HG02884 (cell line): ENCODE measurements around the gene PXDC1.
"Not testable (repeated sequence)": the region's sequence is repeated elsewhere in the genome, so short reads cannot be mapped to it uniquely, and the experiment has no call there.

Experiments used
- ATAC-seq: cut with Tn5 transposase; IDR thresholded peaks from one replicate; pipeline ENCODE4 v1.9.1; 2021; ENCODE audit warnings: mild to moderate bottlenecking, moderate library complexity; ENCODE audit not compliant: unreplicated experiment

The PXDC1 gene

DNA sequence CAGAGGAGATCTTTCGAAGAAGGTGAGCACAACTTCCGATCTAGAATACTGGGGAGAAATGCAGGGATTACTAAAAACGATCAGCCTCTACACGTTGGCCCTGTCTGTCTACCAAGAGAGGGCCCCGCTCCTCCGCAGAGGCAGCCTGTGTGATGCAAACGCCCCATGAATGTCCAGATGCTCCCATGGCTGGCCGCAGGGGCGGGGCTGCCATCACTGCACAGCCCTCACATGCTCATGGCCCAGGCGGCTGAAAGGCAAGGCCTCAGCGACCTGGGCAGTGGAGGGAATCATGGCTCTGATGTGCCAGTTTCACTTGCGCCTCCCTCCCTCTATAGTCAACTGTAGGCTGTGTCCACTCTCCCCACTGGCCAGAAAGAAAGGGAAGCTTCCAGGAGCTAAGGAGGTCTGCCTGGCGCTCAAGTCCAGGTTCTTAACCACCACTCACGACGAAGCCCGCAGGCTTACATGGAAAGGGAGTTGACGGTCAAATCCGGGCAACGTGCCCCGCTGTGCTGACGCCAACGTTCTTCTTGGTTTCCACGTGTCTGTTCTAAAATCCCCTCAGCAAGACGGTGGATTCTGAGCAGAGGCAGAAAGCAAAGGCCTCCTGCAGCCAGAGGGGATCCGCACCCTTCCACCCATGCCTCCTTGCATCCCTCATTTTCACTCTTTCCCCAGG, 14.2 kb downstream of the PXDC1 start:
- ATAC-seq: no peak

DNA sequence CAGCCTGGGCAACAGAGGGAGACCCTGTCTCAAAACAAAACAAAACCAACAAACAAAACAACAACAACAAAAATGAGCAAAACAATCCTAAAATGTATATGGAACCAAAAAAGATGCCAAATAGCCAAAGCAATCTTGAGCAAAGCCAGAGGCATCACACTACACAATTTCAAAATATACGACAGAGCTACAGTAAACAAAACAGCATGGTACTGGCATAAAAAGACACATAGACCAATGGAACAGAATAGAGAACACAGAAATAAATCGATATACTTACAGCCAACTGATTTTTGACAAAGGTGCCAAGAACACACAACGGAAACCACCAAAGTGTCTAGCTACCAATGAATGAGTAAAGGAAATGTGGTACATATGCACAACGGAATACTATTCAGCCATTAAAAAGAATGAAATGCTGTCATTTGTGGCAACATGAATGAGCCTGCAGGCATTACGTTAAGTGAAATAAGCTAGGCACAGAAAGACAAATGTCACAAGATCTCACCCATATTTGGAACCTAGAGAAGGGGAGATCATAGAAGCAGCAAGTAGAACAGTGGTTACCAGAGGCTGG, 16.4 kb downstream of the PXDC1 start:
- ATAC-seq: no peak

DNA sequence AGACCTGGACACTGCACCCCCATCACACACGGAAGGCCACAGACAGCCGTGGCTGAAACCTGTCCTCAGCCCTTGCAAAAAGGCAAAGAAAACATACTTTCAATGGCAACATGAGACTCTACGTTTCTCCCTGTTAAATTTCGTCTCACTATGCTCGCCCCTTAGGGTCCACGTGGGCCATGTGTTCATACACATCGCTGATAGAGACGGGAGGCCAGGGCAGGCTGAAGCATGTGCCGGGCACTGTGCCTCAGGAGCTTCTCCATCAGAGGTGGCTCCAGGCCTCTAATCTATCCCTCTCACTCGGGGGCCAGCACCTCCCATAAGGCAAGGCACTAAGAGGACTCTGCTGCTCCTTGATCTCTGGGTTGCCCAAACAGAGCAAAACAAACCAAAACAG, 17.5 kb downstream of the PXDC1 start:
- ATAC-seq: no peak

DNA sequence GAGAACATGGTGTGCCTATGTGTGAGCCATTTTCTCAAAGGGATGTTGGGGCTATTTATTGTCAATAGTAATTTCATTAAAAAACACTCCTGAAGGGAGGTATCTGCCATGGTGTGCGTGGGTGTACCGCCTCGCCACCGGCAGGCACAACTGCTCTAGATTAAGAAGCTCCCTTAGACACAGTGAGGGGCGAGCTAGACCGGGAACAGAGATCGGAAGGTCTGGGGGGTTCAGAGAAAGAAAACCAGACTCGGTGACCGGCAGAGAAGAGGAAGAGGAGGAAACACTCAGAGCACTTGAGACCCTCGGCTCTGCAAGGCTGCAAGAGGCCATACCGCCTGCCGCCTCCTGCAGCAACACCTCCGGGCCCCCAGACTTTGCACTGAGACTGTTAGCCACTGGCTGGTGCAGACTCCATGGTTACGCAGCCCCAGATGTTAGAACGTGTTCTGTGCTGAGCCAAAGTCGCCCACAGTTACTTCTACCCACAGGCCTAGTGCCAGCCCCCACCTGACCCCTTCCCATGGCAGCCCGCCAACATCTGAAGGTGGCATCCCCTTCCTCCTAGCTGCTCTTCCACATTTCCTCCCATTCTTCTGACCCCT, 18.1 kb downstream of the PXDC1 start:
- no peak for ATAC-seq

DNA sequence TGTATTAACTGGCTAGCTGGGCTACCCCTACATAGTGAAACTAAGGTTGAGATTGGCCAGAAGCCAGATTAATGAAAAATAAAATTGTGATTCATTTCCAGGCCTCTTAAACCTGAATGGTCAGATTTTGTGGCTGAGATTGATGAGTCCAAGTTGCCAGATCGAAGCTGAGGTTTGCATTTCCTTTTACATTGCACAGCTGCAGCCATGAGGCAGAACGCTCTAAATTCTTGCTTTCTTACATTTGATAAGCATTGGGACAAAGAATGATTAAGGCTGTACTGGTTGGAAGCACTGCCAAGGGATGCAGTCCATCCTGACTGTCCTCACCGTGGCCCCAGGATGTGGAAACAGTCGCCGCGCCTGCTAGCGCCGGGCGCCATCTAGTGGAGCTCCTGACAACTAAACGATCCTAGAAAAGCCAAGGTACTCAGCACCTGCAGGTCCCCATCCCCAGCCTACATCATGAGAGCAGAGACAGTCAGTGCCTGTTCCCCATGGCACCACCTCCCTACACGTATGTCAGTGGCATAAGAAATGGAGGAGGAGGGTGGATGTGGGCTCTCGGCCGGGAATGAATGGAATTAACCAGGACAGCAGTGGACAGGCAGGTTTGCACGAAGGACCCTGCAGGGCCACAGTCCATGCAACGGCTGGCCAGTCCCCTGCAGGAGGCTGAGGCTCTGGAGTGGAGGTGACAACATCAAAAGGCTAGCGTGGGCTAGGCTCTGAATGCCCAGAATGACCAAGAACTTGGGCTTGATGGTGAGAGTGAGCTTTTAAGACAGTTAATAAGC, 19.0 kb downstream of the PXDC1 start:
- no peak for ATAC-seq

DNA sequence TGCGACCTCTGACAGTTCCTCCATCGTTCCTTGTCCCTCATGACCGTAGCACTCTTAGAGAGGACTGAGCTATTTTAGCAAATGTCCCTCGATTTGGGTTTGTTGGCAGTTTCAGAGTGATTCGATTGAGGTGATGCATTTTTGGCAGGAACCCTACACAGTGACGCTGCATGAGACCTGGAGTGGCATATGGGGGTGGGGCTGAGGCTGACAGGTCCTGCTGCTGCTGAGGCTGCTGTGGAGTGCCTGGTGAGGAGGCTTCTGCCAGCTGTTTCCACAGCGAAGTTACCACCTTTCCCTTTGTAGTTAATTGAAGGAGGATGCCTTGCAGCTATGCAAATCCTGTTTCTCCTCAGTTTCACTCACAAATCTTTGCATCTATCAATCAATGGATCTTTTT, 19.8 kb downstream of the PXDC1 start:
- ATAC-seq: no peak

DNA sequence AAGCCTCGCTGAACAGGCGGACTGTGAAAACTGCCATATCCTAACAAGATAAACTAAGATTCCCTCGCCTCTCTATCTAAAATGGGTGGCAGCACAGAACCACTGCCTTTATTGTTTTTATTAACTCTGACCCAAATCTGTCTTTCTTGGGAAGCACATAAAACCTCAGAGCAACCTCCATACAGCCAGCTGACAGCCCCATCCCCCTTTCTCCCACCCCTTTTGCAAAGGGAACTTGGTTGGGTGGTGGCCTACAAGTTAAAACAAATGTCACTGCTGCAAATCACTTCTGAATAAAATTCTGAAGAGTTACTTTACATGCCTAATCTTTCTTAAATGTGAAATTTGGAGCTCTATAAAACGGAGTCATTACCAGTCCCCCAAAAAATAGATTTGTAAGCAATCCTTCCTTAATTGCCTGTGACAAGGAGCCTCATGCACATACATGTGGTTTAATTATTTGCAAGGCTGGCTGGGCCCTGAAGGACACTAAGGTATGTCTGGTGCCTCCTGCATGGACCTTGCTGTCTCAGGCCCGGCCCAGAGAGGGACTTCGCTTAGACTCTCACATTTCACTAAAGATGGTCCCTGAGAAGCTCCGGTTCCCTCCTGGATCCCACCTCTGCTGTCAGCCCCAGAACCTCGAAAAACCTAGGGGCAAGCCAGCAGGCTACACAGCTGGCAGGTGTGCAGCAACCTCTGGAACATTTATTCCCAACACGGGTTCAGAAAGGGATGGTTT, 21.7 kb downstream of the PXDC1 start:
- no peak for ATAC-seq

DNA sequence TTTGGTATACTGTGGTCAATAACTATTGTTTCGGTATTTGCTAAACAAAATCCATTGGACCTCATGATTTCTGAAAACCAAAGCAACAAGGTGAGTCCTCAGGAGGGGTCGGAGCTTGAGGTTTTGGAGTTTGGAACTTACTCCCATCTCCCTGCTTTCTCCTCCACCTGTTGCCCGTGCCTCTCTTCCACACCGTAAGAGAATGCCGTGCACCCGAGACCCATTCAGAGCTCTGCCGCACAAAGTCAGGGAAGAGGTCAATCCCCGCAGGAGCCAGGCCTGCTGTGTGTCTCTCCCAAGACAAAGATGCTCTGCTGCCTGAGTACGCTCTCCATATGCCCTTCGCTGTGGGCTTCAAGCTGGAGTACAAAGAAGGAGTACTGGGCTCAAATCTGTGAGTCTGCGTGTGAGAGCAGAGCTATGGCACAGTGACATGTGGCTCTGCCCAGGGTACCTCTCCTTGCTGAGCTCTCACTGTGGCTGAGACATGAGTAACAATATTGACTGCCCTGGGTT, 23.9 kb downstream of the PXDC1 start:
- no peak for ATAC-seq

DNA sequence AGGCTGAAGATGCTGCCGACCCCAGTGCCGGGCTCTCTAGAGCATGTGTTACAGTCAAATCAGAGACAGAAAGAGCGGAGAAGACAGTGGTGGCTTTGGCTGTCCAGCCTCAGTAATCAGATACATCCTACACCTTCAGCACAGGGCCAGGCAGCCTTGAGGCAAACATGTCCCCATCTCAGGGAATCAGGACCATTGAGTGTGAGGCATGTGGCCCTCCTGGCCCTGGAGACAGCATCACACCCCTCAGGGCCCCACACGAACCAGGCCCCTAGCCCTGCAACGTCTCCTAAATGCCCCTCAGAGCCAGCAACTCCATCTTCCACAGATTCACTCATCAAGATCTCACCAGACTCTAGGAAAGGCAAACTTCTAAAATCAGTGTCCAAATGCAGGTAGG, 24.5 kb downstream of the PXDC1 start:
- ATAC-seq: no peak

DNA sequence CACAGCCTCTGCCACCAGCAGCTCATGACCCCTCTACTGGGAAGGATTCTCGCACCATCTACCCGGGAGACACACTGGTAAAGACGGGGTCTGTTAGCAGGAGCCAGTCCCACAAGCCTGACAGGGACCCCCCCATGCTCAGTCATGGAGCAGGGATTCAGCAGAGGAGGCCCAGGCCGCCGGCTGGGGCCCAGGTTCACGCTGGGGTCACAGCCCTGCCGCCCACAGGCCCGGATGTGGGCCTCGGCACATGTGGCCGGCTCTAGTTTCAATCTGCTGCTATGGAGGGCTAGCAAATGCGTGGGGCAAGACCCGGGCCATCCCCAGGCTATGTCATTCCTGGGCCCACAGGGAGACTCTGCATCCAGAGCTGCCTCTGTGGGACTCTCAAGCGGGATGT, 25.1 kb downstream of the PXDC1 start:
- no peak for ATAC-seq

DNA sequence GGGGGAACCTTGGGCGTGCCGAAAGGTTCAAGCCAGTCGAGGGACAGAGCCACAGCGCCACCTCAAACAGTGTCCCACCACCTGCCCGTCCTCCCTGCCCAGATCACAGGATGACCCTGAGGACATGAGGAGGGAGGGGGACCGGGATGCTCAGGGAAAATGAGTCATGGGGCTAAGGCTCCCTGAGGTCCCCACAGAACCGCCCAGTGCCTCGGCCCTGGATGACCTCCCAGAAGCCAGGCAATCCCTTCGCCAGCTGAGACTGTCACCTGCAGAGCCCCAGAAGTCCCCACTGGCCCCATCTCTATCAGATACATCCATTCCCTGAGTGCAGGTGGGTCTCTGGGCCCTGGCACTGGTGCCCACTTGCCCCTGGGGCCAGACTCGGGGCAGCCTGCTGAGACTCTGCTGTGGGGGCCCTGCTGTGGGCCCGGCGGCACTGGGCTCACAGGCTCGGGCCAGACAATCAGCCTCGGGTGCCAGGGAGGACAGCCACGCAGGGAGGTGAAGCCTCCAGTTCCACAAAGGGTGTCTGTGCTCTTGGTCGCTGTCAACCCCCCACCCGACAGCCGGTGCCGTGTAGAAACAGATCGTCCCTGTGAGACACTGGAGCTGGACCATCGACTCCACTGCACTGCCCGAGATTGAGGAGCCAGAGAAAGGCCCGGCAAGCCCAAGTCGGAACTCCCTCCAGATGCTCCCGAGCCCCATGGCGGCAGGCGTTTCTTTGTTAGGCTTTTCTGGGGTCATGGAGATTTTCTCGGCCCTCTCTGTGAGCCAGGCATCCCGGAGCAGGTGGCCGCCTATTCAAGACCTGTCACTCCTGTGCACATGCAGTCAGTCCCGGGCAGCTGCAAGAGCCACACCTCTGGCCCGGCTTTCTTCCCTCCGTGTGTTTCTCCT, 26.1 kb downstream of the PXDC1 start:
- ATAC-seq: no peak

DNA sequence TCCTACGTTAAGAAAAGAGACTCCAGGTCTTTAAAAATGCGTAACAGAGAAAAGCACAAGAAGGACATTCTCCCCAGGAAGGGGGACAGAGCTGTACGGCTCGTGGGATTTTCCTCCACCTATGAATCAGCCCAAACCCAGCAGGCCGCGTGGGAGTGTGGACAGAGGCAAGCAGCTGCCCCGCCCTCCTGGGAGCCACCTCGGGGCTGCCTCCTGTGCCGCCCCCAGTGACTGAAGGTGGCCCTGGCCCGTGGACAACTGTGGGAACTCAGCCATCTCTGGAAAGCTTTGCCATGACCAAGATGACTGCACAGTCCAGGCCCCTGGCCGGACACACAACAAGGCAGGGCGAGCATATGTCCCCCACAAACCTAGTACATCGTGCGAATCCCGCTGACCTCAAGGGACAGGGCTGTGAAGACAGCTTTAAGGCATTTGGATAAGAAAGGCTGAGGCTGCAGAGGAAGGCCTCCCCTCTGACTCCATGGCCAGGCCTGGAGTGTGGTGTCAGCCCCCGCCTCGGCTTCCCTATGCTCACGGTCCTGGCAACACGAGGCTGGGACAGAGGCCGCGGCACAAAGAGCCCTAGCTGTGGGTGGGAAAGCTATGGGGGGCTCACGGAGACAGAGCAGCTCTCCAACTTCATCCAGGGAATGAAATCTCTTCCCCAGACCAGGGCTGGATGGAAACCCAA, 26.9 kb downstream of the PXDC1 start:
- ATAC-seq: no peak

DNA sequence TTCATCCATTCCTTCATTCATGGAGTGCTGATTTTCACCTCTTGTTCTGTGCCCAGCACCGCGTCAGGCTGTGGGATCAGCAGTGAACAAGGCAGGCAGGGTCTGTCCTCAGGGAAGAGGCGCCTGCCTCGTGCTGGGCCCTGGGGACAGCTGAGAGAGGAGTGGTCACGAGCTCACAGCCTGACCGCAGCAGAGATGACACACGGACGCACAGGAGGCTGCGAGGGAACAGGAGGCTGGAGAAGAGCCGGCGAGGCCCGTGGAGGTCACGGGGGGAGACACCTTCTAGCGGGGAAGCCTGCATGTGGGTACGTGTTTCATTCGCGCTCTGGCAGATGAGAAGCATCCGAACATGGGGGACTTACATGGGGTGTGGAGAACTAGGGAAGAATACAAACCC, 27.5 kb downstream of the PXDC1 start:
- no peak for ATAC-seq

DNA sequence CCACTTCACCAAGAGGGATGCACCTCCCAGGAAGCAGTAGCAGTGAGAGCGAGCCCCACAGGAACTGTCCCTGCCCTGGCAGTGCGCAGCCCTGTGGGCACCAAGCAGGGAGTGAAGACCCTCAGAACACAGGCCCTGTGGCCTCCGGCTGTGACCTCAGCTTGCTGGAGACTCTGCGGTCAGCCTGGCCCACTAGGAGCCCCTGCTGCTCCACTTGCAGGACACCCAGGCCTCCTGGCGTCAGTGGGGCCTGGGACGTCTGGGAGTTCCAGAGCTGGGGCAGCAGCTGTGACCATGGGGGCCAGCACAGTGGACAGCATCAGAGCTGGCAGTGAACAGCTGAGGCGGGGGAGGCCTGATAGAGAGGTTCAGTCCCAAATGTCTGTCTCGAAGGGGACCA, 28.3 kb downstream of the PXDC1 start:
- no peak for ATAC-seq

DNA sequence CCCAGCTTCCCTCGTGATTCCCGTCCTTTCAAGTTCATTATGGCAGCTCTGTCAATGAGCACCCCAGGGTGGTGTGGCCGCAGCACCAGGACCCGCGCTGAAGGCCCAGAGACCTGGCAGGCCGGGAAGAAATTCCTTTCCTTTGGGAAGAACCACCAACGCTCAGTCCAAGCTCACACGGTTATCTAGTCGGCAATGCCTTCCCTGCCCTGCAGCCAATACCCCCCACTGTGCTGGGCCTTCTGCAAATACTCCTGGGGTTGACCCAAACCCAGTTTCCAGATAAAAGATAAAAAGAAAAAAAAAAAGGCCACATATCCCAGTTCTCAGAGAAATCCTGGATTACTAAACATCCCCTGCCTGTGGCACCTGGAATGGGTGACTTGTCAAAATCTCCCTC, 28.7 kb downstream of the PXDC1 start:
- ATAC-seq: no peak

DNA sequence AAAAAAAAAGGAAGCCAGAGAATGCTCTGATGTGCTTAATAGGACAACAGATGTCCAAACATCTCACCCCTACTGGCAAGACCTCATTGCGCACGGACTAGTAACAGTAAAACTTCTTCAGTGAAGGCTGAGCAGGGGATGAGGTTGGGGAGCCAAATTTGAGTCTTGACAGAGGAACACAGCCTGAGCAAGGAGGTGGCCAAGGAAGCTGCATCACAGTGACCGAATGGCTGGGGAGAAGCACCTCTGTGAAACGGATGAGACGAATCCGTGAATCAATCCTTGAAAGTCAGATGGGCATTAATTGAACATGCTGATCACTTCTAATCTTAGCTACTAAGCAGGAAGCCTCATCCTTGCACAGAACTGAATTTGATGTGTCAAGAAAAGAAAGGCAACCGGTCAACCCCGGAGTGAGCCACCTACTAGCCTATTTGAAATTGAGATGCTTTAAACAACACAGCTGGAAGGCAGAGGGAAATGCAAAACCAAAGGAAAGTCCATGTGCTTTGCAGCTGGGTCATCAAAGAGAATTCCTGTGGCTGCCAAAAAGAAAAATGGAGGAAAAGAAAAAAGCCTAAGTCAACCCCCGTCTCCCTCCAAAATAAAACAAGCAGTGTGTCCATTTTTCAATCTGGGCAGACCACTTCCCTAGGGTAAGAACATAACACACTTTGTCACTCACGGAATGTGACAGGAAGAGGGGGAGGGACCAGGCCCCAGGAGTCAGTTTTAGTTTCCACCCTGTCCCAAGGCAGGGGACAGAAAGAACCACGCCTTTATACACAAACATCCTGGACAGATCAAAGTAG, 29.5 kb downstream of the PXDC1 start:
- ATAC-seq: no peak

DNA sequence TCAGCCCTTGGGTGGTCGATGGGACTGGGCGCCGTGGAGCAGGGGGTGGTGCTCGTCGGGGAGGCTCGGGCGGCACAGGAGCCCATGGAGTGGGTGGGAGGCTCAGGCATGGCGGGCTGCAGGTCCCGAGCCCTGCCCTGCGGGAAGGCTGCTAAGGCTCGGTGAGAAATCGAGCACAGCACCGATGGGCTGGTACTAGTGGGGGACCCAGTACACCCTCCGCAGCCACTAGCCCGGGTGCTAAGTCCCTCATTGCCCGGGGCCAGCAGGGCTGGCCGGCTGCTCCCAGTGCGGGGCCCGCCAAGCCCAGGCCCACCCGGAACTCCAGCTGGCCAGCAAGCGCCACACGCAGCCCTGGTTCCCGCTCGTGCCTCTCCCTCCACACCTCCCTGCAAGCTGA, 30.7 kb downstream of the PXDC1 start:
- ATAC-seq: not testable (repeated sequence)

DNA sequence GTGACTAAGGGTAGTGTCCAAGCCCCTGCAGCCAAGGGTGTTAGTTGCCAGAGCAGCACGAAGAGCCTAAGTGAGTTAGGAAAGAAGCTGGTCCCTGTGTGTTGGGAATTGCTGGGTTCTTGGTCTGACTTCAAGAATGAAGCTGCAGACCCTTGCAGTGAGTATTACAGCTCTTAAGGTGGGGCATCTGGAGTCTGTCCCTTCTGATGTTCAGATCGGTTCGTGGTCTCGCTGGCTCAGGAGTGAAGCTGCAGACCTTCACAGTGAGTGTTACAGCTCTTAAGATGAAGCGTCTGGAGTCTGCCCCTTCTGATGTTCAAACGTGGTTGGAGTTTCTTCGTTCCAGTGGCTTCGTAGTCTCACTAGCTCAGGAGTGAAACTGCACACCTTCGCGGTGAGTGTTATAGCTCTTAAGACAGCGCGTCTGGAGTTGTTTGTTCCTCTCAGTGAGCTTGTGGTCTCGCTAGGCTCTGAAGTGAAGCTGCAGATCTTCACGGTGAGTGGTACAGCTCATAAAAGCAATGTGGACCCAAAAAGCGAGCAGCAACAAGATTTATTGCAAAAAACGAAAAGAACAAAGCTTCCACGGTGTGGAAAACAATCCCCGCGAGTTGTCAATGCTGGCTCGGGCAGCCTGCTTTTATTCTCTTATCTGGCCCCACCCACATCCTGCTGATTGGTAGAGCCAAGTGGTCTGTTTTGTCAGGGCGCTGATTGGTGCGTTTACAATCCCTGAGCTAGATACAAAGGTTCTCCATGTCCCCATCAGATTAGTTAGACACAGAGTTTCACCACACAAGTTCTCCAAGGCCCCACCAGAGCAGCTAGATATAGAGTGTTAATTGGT, 31.8 kb downstream of the PXDC1 start:
- ATAC-seq: no peak
